ENCODE measurements around the gene PHLDB2. TPM values are rescaled to one million over a fixed set of nuclear protein-coding genes. Genes with fewer than 3 reads are reported as not detected.

The PHLDB2 gene
- total RNA-seq, 1 donor from 2014 or later, result 13.6 TPM

DNA sequence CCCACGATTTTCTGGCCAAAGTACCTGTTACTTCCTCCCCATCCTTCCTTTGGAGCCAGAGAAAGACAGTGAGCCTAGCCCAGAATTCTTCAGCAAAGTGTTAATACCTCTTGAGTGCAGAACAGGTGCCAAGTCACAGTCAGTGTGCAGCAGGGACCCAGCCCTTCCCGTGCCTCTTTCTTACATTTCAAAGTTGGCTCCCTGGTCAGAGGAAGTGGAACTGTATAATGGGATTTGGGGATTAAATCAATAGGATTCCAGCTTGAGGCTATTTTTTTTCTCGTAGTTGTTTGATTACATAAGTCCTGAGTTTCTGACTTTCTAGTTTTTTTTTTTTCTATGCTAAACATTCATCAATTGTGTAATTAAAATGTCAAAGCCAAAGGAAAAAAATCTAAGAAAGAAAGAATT, 67.2 kb downstream of the PHLDB2 start:
- DNase-seq, result no peak

- DNase-seq, result no peak
These were observed 69.5 kb downstream of the PHLDB2 start for GRCh38 chr3:111928613-111929012.

- no peak for DNase-seq
These were observed 70.4 kb downstream of the PHLDB2 start for GRCh38 chr3:111929484-111929883.

- DNase-seq, result no peak
These were observed 73.9 kb downstream of the PHLDB2 start for GRCh38 chr3:111932946-111933345.

GRCh38 chr3:111936191-111936841, 77.3 kb downstream of the PHLDB2 start:
- DNase-seq, result no peak

DNA sequence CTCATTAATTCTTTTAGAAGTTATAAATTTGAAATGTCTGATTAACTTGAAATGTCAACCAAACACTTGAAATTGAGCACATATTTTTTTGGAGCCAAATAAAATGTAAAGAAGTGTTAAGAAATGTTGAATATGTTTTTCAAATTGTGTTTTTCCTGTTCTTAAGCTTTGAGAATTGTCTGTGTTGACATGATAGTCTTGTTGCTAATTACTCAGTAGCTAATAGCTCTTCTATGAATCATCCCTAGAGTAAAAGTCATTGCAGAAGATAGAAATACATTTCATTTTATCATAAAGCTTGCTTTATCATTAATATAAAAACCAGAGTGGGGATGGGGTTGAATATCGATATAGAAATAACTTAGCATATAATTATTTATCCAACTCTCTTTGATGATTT, 77.9 kb downstream of the PHLDB2 start:
- no peak for DNase-seq

DNA sequence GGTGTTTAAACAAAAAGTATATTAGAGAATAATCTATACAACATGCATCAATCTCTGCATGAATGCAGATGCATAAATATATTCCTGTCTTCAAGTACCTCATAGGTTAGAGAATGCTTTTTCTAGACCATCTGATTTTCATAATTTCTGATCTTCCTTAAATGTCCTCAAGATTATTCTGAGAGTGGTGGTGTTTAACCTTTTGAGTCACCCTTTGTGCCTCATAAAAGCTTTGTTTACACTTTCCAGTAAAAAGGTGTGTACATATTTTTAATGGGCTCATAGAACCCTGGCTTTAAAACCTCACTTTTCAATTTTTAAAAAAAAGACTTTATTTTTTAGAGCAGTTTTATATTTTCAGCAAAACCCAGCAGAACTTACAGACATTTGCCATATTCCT, 78.8 kb downstream of the PHLDB2 start:
- no peak for DNase-seq

DNA sequence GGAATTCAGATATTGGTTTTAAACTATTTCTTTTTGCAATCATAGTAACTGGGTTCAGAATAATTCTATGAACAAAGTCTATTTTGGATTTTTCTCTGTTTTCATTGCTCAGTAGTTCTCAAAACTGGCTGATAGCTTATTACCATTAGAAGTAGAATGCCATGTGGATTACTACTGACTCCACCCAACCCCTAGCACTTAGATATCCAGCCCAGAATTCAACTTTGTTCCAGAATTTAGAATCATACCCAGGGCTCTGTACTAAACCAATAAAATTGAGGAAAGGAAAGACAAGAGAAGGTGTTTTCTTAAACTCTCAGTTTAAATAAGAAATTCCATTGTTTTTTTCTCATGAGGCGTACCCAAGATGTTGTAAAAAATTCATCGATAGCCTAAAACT, 80.8 kb downstream of the PHLDB2 start:
- DNase-seq, result no peak

GRCh38 chr3:111943533-111943932, 84.5 kb downstream of the PHLDB2 start:
- no peak for DNase-seq

GRCh38 chr3:111944372-111944771, 85.3 kb downstream of the PHLDB2 start:
- DNase-seq, result no peak

DNA sequence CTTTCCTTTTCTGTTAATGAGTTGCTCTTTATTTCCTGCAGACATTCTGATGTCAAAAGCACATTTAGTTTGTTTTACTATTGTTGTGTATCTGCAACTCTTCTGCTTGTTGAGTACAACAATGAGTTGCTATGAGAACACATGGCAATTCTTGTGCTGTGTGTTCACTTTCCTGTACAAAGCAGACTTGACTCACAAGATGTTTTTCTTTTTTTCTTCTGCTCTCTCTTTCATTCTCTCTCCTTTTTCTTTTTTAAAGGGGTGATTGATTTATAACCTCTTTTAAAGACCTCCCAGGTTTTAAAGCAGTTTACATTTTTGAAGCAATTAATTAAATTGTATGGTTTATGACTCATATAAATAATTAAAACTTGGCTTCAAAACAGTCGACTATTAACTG, 88.2 kb downstream of the PHLDB2 start:
- DNase-seq, result no peak

- DNase-seq, result no peak
These were observed 89.7 kb downstream of the PHLDB2 start for GRCh38 chr3:111948786-111949185.

GRCh38 chr3:111949712-111950111, 90.6 kb downstream of the PHLDB2 start:
- no peak for DNase-seq

DNA sequence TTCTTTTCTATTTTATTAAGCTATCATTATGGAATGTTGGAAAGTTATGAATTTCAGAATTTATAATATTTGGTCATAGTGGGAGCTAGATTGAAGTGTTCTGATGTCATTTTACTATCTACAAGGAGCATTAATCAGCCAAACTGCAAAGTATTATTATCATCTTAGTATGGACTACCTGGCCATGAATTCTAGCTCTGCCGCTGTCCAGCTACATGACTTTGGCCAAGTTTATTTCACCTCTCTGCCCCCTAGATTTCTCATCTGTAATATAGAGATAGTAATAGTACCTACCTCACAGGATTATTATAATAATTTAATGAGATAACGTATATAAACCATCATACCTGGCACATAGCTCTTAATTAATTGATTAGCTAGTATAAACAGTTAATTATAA, 92.0 kb downstream of the PHLDB2 start:
- DNase-seq, result no peak

GRCh38 chr3:111952086-111952485, 93.0 kb downstream of the PHLDB2 start:
- DNase-seq, result no peak

DNA sequence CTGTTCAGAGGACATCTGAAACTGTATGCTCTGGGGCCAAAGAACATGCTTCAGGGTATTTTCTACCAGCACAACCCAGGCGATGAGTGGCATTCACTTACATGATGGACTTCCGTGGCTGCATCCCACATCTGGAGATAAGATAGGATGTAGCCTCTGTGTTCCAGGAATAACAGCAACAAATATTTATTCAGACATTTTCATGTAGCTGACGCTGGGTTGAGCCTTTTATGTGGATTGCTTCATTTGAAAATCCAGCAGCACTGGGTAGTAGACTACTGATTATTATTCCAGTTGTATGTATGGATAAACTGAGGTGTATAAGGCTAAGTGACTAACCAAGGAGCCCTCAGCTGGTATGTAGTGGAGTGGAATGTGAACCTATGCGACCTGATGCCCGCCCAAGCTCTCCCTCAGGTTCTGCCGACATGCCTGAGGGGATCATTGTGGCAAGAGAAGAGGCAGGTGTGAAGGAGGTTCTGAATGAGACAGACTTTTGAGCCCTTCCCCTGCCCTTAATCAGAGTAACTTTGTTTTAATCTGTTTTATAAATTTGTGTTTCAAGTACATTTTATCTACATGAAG, 93.9 kb downstream of the PHLDB2 start:
- no peak for DNase-seq

GRCh38 chr3:111954228-111954990, 95.3 kb downstream of the PHLDB2 start:
- DNase-seq, result no peak

DNA sequence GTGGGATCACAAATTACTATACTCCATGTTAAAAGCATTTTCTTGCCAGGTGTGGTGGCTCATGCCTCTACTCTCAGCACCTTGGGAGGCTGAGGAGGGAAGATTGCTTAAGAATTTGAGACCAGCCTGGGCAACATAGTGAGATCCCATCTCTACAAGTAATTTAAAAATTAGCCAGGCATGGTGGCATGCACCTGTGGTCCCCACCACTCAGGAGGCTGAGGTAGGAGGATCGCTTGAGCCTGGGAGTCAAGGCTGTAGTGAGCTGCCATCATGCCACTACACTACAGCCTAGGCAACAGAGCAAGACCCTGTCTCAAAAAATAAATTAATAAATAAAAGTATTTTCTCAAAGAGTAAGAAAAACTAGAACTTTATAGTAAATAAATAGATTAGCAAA, 96.8 kb downstream of the PHLDB2 start:
- no peak for DNase-seq

DNA sequence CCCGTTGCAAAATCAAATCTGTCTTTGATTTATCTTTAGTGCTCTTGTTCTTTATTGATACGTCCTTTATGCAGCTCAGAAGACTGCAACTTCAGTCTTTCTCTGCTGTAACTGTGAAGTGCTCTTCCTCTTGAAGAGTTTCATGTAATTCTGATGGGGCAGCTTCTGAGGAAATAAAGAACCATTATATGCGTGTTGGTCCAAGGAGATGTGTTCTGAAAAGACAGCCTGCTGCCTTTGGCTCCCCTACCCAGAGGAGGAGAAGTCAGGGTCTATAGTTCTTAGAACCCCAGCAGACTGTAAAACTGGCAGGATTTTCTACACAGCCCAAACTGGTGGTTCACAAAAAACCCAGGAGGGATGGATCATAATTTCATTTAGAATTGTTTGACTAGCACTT, 97.4 kb downstream of the PHLDB2 start:
- DNase-seq, result no peak

- no peak for DNase-seq
These were observed 98.1 kb downstream of the PHLDB2 start for GRCh38 chr3:111956995-111957734.

GRCh38 chr3:111961461-111962164, 102.5 kb downstream of the PHLDB2 start:
- DNase-seq, result no peak

- no peak for DNase-seq
These were observed 104.4 kb downstream of the PHLDB2 start for GRCh38 chr3:111963424-111963823.

Measured in occipital lobe (tissue), 2 donors.